ENCODE results near the gene STOML1. TPM values are rescaled to one million over a fixed set of nuclear protein-coding genes. Genes with fewer than 3 reads are reported as not detected.
"Not testable (repeated sequence)": the region's sequence is repeated elsewhere in the genome, so short reads cannot be mapped to it uniquely, and the experiment has no call there.

STOML1 gene
- total RNA-seq, 1 donor = 19.0 TPM

DNA sequence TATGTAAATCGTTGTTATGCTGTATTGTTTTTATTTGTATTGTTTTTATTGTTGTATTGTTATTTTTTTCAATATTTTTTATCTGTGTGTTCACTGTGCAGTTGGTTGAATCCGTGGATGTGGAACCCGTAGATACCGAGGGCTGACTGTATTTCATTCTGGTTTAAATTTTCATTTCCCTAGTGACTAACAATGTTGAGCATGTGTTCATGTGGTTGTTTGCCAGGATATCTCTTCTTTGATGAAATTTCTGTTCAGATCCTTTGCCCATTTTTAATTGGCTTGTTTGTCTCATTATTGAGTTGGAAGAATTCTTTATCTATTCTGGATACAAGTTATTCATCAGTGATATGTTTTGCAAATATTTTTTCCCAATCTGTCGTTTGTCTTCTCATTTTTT, 29.7 kb downstream of the STOML1 start:
- no peak for DNase-seq (ENCODE audit: low read depth)
- TF ChIP-seq CTCF (IDR thresholded peaks at IDR 0.05; ENCODE audit: insufficient read depth, low read depth, low read length) = no peak
- H3K4me3 ChIP-seq (ENCODE audit: low read depth, low read length) = no peak overlapping the region

DNA sequence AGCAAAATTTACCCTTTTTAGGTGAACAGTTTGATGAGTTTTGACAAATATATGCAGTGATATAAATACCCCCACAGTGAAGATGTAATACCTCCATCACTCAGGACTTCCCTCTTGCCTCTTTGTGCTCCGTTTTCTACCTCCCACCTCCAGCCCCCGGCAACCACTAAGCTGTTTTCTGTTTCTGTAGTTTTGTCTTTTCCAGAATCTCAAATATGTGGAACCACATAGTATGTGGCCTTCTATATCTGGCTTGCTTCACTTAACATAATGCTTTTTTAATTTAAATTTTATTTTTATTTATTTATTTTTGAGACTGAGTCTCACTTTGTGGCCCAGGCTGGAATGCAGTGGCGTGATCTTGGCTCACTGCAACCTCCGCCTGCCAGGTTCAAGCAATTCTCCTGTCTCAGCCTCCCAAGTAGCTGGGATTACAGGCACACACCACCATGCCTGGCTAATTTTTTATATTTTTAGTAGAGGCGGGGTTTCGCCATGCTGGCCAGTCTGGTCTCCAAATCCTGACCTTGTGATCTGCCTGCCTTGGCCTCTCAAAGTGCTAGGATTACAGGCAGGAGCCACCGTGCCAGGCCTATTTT, 31.5 kb downstream of the STOML1 start:
- DNase-seq (ENCODE audit: low read depth); H3K4me3 ChIP-seq (ENCODE audit: low read depth, low read length): not testable (repeated sequence)

GRCh38 chr15:73959801-73960200, 32.3 kb downstream of the STOML1 start:
- DNase-seq (ENCODE audit: low read depth) = no peak
- no peak overlapping the region for H3K4me3 ChIP-seq (ENCODE audit: low read depth, low read length)
- no peak for TF ChIP-seq CTCF (IDR thresholded peaks at IDR 0.05; ENCODE audit: insufficient read depth, low read depth, low read length)

GRCh38 chr15:73959012-73959581, 33.0 kb downstream of the STOML1 start:
- no peak for DNase-seq (ENCODE audit: low read depth)
- no peak overlapping the region for H3K4me3 ChIP-seq (ENCODE audit: low read depth, low read length)

GRCh38 chr15:73957785-73958184, 34.3 kb downstream of the STOML1 start:
- no peak overlapping the region for H3K4me3 ChIP-seq (ENCODE audit: low read depth, low read length)
- no peak for TF ChIP-seq CTCF (IDR thresholded peaks at IDR 0.05; ENCODE audit: insufficient read depth, low read depth, low read length)
- no peak for DNase-seq (ENCODE audit: low read depth)

More at GRCh38 chr15:73959012-73959581, 33.0 kb downstream of the STOML1 start:
- no peak for TF ChIP-seq CTCF (IDR thresholded peaks at IDR 0.05; ENCODE audit: insufficient read depth, low read depth, low read length)

DNA sequence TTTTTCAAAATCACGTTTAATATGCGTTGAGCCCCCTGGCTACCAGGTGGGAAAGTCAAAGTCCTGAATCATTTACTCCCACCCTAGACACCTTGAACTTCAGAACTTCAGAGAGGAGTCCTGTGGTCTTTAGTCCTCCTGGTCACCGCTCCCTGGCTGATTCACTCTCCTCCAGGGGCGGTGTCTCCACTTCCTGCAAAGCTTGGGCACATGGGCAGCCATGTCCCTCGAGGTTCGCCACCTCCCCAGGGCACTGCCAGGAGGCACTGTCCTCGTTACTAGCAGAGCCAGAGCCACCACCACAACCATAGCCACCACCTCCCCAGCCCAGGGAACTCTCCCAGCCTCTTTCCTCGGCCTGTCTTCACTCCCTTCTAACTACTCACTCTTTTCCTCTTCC, 34.8 kb downstream of the STOML1 start:
- TF ChIP-seq CTCF (IDR thresholded peaks at IDR 0.05; ENCODE audit: insufficient read depth, low read depth, low read length) = no peak
- DNase-seq (ENCODE audit: low read depth) = no peak
- H3K4me3 ChIP-seq (ENCODE audit: low read depth, low read length) = no peak overlapping the region

DNA sequence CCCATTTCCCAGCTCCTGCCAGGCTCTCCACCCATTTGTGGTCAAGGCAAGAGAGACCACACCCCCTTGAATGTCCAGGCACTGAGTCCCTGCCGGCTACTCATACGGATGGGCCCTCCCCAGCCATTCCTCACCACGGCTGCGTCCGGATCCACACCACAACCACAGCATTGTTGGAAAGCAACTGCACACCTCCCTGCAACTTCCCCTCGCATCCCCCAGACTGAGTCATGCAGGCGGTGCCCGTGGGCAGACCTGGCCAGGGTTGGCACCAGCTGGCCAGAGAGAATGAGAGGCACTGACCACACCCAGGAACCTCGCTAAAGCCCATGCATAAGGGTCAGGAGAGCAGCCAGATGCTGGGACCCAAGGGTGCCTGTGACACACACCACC, 35.4 kb downstream of the STOML1 start:
- DNase-seq (ENCODE audit: low read depth) = peak; percentile 70
- no peak overlapping the region for H3K4me3 ChIP-seq (ENCODE audit: low read depth, low read length)
- TF ChIP-seq CTCF (IDR thresholded peaks at IDR 0.05; ENCODE audit: insufficient read depth, low read depth, low read length) = no peak
